Activated CD4-positive, alpha-beta T cell treated with anti-CD3 and anti-CD28 coated beads for 24 hours (primary cell): ENCODE data around the gene NFYA.

Source experiments
- DNase-seq, 2 donors: peaks; one replicate each; pipeline ENCODE4 v3.0.0-alpha.2; 2020; ENCODE audit warnings: low read depth in 2 of 2

Gene NFYA

GRCh38 chr6:41073203-41073967, 611 bp downstream of the NFYA start:
- peak; percentile 61 to 72 for DNase-seq

DNA sequence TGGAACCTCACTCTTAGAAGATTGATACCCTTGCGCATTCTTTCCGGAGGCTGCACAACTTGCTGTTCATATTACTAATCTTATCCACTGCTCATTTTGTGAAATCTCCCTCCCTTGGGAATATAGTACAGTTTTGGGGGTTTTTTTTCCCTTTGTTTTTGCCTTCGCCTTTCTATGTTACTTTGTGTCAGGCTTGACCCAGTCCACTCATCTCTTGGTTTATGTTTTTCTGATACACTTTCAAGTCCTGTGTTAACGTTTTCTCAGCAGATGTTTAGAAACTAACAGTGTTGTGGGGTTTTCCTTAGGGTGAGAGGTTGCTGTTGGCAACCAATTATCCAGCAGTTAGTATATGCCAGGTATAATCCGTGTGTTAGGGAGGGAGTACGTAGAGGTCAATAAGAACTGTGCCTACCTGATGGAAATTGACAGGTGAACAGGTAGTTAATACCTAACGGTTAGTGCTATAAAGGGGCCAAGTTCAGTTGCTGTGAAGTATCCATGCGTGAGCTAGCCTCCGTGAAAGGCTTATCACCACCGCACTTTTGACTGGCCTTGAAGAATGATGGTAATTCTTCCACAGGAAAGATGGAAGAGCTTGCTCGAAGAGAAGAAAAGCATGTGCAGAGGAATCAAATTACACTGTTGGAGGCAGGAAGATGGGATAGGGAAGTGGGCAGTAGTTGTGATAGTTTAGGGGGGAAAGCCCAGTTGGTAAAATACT, 1.4 kb downstream of the NFYA start:
- DNase-seq, result no peak

DNA sequence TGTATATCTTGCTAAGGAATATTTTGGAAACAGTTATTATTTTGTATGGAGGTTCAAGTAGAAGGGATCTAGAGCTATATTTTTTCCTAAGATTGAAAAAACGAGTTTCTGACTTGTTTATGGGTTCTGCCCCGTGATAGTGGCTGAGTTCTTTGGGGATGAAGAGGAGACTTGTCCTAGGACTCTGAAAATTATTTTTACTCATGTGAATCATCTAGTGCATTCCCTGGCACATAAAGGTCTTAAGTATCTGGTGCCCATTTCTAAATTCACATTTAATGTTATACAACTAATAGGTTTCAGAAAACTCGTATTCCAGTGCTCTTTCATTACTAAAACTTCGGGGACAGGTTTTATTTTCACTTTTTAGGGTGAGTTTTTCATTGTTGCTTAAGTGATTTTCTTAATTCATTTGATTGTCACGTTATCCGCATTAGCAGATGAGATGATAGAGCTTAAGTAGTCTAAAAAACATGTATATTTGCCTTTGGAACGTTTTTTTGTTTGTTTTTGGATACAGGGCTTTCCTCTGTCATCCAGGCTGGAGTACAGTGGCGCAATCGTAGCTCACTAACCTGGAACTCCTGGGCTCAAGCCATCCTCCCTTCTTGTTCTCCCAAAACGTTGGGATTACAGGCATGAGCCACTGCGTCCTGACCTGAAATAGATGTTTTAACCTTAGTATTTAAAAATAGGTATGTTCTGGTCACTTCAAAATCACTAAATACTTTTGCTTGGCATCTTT, 2.1 kb downstream of the NFYA start:
- DNase-seq, result no peak

- DNase-seq, result no peak
Measured at GRCh38 chr6:41075651-41076626, 3.2 kb downstream of the NFYA start.

DNA sequence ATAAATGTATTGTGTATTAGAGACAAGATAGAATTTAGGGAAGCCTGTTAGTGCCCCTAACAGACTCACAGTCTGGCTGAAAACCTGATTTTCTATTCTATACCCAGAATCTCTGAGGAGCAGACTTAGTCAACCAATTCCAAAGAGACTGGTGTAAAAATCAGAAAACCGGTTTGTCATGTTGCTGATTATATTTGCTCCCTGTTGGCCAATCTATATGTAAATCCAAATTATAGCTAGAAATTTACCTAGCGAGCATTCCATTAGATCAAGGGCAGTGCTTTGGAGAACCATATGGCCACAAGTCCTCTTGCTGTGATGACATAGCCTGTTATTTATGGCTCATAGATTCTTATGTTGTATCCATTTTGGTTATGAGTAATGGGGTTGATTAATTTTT, 4.8 kb downstream of the NFYA start:
- DNase-seq, result no peak

GRCh38 chr6:41078101-41078500, 5.3 kb downstream of the NFYA start:
- DNase-seq, result no peak

GRCh38 chr6:41079080-41079479, 6.3 kb downstream of the NFYA start:
- no peak for DNase-seq

GRCh38 chr6:41080621-41081020, 7.8 kb downstream of the NFYA start:
- no peak for DNase-seq

DNA sequence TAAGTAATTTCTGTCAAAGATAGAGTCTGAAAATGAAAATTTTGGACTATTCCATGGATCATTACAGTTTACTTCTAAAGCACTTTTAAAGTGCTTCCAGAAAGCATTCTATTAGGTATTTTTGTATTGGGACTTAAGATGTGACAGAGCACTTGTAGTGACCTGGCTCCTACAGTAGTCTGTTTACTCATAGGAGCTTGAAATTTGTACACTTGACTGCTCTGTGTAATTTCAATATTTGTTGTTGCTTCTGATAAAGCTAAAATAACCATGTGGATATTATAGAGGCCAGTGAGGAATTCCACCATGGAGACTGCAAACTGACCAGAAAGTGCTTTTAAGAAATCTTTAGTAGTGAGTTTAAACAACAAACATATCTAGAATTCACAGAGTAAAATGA, 10.3 kb downstream of the NFYA start:
- no peak for DNase-seq

GRCh38 chr6:41085182-41085581, 12.4 kb downstream of the NFYA start:
- no peak for DNase-seq

GRCh38 chr6:41088451-41088850, 15.7 kb downstream of the NFYA start:
- DNase-seq, result no peak

GRCh38 chr6:41090841-41091761, 18.3 kb downstream of the NFYA start:
- no peak for DNase-seq

- no peak for DNase-seq
Measured at GRCh38 chr6:41092421-41093140, 19.8 kb downstream of the NFYA start.

DNA sequence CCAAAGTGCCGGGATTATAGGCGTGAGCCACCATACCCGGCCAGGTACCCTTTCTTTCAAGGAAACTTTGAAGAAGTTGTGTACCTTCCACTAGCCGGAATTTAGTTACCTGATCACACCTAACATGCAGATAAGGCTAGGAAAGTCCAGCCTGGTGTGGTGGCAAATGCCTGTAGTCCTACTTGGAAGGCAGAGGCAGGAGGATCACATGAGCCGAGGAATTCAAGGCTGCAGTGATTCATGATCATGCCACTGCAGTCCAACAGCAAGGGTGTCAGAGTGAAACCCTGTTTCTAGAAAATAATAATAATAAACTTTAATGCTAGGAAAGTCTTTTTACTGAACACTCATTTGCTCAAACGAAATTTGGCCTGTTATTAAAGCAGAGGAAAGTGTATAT, 21.0 kb downstream of the NFYA start:
- no peak for DNase-seq

DNA sequence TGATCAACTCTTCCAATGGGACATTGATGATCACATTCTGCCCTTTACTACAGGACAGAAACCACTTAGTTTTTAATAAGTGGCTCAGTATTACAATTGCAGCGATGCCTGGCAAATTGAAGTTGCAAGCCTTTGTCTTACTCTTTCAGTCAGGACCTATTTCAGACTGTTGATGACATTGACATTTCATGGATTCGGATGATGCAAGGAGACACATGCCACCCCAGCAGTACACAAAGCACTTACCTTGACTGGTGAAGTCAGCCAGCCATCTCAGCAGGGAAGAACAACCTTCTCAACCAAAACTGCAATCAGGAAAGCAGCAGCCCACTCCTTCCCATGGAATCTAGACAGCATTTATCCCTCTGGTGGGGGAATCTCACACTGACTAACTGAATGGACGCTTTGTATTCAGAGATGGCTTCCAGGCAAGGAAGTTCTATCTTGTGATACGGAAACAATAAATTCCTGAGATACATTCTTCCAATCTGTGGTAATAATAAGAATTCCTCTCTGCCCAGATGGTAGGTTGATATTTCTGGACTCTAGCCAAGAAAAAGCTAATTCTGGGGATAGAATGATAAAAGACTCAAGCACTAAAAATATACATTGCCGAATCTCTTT, 24.8 kb downstream of the NFYA start:
- no peak for DNase-seq

DNA sequence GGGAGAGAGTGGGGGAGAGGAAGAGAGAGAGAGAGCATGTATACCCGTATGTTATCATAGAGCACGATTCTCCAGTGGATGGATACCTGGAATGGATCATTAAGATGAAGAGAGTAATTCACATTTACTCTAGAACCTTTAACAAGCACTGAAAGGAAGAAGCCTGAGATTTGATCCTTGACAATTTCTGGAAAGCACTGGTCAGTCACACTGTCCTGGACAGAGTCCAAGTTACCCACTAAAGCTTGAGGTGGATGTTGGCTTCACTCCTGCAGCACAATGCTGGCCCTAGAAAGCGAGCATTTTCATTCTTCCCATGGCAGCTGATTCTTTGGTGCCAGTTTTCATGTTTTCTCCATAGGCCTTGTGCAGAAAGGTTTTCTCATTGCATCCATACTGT, 25.6 kb downstream of the NFYA start:
- DNase-seq, result no peak

GRCh38 chr6:41100871-41101287, 28.1 kb downstream of the NFYA start:
- DNase-seq, result no peak

GRCh38 chr6:41103847-41104246, 31.1 kb downstream of the NFYA start:
- no peak for DNase-seq

DNA sequence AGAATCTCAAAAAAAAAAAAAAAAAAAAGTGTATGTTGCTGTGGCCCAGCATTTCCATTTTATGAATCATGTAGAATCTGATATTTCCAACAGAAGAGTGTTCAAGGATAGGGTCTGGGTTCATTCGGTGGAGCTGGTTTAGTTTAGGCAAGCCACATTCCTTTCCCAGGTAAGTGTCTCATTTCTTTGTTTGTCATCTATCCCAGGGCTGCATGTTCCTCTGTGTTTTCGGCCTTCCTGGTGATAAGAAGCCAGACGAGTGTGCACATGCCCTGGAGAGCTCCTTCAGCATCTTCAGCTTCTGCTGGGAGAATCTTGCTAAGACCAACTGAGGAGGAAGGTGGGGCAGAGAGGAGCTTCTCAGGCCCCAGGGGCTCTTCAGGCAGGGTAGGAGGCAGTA, 38.2 kb downstream of the NFYA start:
- DNase-seq, result no peak
